Upper lobe of right lung (tissue), 1 donor: ENCODE data around the gene MAP6. TPM values are rescaled to one million over a fixed set of nuclear protein-coding genes. Genes with fewer than 3 reads are reported as not detected.

ENCODE experiments used
- ATAC-seq: fragments of 200-7000 bp; cut with Tn5 transposase; one replicate; pipeline ENCODE4 v1.9.1; 2020; ENCODE audit warnings: mild to moderate bottlenecking, moderate library complexity
- DNase-seq: peaks from one replicate; pipeline ENCODE4 v3.0.0-alpha.2; 2020
- H3K27ac ChIP-seq: fragments of 200-600 bp; one replicate; pipeline ENCODE4 v1.8.0; 2022
- H3K27me3 ChIP-seq: fragments of 200-600 bp; one replicate; pipeline ENCODE4 v1.8.0; 2022; ENCODE audit warnings: mild to moderate bottlenecking
- H3K36me3 ChIP-seq: fragments of 200-600 bp; one replicate; pipeline ENCODE4 v1.8.0; 2022
- H3K4me1 ChIP-seq: fragments of 200-600 bp; one replicate; pipeline ENCODE4 v1.8.0; 2022
- H3K4me3 ChIP-seq: fragments of 200-600 bp; one replicate; pipeline ENCODE4 v1.8.0; 2022; ENCODE audit warnings: mild to moderate bottlenecking
- H3K9me3 ChIP-seq: fragments of 200-600 bp; one replicate; pipeline ENCODE4 v1.8.0; 2022
- CTCF ChIP-seq: fragments of 200-600 bp; IDR thresholded peaks from one replicate; pipeline ENCODE4 v1.8.0; 2022; ENCODE audit warnings: antibody characterized with exemption
- intact Hi-C: fragments of 100-400 bp; cut with DNase I; formaldehyde crosslinking; loops from one replicate; pipeline ENCODE4 v1.11.0; 2022
- total RNA-seq: library from RNA; stranded (reverse); fragmentation: NEBNext Ultra II Directional; extraction: Animal tissue kit (Norgen Biotek cat#: 25700); gene quantifications from one replicate; pipeline ENCODE4 v1.2.1, GENCODE V29; 2021
- donor health status: DM: no; HTN: yes; CAD: no; lungs with severe emphysema.

The MAP6 gene
- total RNA-seq, 1 donor from 2014 or later: 5.8 TPM

DNA sequence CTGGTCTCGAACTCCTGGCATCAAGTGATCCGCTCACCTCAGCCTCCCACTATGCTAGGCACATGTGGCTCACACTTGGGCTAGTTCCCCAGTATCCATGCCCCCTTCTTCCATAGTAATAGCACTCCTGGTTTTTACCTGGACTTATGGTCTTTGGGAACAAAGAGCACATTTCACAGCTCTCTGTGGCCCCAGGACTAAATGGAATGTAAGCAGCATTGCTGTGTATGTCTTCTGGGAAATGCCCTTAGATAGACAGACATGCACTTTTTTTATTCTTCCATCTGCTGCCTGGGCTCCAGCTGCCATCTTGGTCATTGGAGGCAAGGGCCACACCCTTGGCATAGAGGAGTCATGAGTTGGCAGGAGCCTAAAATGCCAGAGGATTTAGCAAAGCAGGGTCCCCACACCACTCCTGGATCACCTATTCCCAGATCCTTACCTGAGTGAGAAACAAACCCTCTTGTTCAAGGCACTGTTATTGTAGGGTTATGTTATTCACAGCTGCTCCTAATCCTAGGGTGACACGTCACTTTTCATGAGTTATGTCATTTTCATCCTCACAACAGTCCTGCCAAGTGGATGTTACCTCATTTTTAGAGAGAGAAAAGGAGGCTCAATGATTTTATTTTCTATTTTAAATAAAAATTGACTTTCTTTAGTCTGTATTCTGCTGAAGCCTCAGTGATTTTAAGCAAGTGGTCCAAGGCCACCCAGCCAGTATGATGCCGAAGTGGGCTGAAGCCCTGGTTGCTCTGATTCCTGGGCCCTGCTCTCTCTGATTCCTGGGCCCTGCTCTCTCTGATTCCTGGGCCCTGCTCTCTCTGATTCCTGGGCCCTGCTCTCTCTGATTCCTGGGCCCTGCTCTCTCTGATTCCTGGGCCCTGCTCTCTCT, 127.4 kb downstream of the MAP6 start:
- H3K27ac ChIP-seq: no peak overlapping the region
- H3K4me1 ChIP-seq: no peaks in the 10 kb centered on the region
- no peaks in the 10 kb centered on the region for H3K27me3 ChIP-seq
- intact Hi-C loops: no loop called here
- DNase-seq: no peak
- no peak overlapping the region for H3K4me3 ChIP-seq
- no peak for ATAC-seq
- no peaks in the 10 kb centered on the region for H3K36me3 ChIP-seq
- no peak for TF ChIP-seq CTCF
- no peaks in the 10 kb centered on the region for H3K9me3 ChIP-seq

DNA sequence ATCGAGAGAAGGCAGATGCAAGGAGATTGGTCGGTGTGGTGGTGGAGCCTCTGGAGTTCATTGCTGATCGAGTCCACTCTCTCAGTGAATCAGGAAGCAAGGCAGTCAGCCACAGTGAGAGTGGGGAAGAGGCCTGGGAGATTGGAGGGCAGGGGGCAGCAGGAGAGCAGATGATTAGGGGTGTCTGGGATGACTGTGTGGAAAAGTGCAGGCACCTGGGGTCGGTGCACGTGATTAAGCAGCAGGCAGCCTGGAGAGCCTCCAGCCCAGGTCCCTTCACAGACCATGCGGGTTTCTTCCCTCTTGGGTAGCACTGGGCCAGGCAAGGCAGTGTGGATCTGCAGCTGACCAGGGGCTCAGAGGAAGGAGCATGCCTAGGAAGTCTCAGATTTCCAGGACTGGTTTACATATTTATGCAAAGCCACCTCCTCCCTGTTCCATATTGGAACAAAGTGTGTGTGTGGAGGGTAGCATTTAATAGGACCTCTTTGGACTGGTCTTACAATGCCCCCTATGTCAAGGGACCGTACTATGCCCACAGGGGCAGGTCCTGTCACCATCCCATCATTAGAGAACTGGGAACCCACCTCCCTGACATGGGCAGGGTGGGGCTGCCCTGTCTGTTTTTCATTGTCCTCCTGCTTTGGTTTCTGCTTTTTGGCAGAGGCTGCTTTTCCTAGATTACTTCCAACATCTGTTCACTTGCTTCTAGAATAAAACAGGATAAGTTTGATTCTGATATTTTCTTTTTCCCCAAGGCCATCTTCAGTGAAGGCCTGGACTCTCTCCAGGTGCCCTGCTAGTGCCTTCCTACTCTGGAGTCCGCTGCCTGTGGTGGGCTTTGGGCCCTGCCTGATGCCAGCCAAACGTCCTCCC, 129.1 kb downstream of the MAP6 start:
- ATAC-seq: no peak
- intact Hi-C loops: no loop called here
- no peak overlapping the region for H3K27ac ChIP-seq
- no peaks in the 10 kb centered on the region for H3K36me3 ChIP-seq
- H3K4me3 ChIP-seq: no peak overlapping the region
- DNase-seq: no peak
- H3K27me3 ChIP-seq: no peaks in the 10 kb centered on the region
- H3K9me3 ChIP-seq: no peaks in the 10 kb centered on the region
- no peaks in the 10 kb centered on the region for H3K4me1 ChIP-seq
- TF ChIP-seq CTCF: no peak

DNA sequence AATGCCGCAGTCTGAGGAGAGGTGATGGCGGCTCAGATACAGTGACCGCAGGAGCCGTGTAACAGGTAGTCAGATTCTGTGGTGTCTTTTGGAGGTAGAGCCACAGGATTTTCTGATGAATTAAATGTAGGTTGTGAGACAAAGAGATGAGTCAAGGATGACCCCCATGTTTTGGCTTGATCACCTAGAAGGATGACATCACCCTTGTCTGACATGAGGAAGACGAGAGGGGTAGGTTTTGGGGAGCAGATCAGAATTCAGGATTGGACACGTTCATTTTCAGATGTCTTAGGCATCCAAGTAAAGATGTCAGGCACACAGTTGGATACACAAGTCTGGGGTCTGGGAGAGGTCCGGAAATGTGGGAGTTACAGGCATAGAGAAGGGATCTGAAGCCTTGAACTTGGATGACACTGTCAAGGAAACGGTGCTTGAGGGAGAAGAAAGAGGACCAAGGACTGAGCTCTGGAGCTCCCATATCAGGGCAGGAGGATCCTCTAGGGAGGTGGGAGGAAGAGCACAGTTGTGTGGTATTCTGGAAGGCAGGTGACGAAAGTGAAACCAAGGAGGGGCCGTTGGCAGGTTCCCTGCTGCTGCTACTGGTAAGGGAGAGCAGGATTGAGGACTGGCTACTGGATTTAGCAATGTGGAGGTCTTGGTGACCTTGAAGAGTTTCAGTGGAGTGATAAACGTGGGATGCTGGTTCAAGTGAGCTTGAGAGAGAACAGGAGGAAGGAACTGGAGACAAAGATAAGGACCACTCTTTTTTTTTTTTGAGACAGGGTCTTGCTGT, 130.5 kb downstream of the MAP6 start:
- no peaks in the 10 kb centered on the region for H3K36me3 ChIP-seq
- H3K4me1 ChIP-seq: peaks cover 3% of the 10 kb centered on the region
- DNase-seq (no peak), ATAC-seq (no peak)
- no peaks in the 10 kb centered on the region for H3K27me3 ChIP-seq
- H3K27ac ChIP-seq: no peak overlapping the region
- no peaks in the 10 kb centered on the region for H3K9me3 ChIP-seq
- no peak for TF ChIP-seq CTCF
- H3K4me3 ChIP-seq: no peak overlapping the region
- intact Hi-C loops: no loop called here

- Histone ChIP-seq H3K36me3 (no peaks in the 10 kb centered on the region), H3K4me1 (peaks cover 3% of the 10 kb centered on the region), H3K4me3 (no peak overlapping the region), H3K27me3 (no peaks in the 10 kb centered on the region), H3K9me3 (no peaks in the 10 kb centered on the region), H3K27ac (no peak overlapping the region)
- no peak for TF ChIP-seq CTCF
- DNase-seq (no peak), ATAC-seq (no peak)
- intact Hi-C loops: no loop called here
Observed at GRCh38 chr11:75537740-75538139, 131.1 kb downstream of the MAP6 start.

Other genes with a start within 250 kb of the MAP6 start
- 3.4 TPM for gene KLHL35, start 235.8 kb downstream of the MAP6 start, total RNA-seq
- gene GDPD5, start 143.1 kb downstream of the MAP6 start, total RNA-seq: 19.3 TPM
- 152 TPM for gene SERPINH1, start 106.8 kb downstream of the MAP6 start, total RNA-seq
- gene MOGAT2, start 48.8 kb upstream of the MAP6 start, total RNA-seq: not detected
- 6.2 TPM for gene DGAT2, start 99.7 kb upstream of the MAP6 start, total RNA-seq
- gene UVRAG, start 146.2 kb upstream of the MAP6 start, total RNA-seq: 31.0 TPM